Activated T-helper 17 cell treated with anti-CD3 and anti-CD28 coated beads, Interleukin-2, amount 50 U/mL, for 72 hours (primary cell): ENCODE measurements around the gene CST3. TPM values are rescaled to one million over a fixed set of nuclear protein-coding genes. Genes with fewer than 3 reads are reported as not detected.

Experiments
- ATAC-seq: fragments of 150-1000 bp; cut with Tn5 transposase; replicated peaks from 2 replicates; pipeline ENCODE4 v1.10.0; 2021; ENCODE audit warnings: mild to moderate bottlenecking, moderate library complexity
- H3K27ac Mint-ChIP-seq: one replicate; pipeline ENCODE4 v1.8.0; 2022; ENCODE audit warnings: mixed read lengths
- H3K27me3 Mint-ChIP-seq: one replicate; pipeline ENCODE4 v1.8.0; 2022; ENCODE audit warnings: mixed read lengths
- H3K36me3 Mint-ChIP-seq: one replicate; pipeline ENCODE4 v1.8.0; 2022; ENCODE audit warnings: low read depth, mild to moderate bottlenecking, mixed read lengths
- H3K4me1 Mint-ChIP-seq: one replicate; pipeline ENCODE4 v1.8.0; 2022; ENCODE audit warnings: mixed read lengths
- H3K4me3 Mint-ChIP-seq: one replicate; pipeline ENCODE4 v1.8.0; 2022; ENCODE audit warnings: mild to moderate bottlenecking, mixed read lengths
- H3K9me3 Mint-ChIP-seq: one replicate; pipeline ENCODE4 v1.8.0; 2022; ENCODE audit warnings: mixed read lengths
- total RNA-seq, 2 donors: library from RNA; stranded (reverse); gene quantifications; one replicate each; pipeline ENCODE4 v1.2.3, GENCODE V29; 2022

The CST3 gene
- total RNA-seq, 2 donors from 2014 or later = not detected

DNA sequence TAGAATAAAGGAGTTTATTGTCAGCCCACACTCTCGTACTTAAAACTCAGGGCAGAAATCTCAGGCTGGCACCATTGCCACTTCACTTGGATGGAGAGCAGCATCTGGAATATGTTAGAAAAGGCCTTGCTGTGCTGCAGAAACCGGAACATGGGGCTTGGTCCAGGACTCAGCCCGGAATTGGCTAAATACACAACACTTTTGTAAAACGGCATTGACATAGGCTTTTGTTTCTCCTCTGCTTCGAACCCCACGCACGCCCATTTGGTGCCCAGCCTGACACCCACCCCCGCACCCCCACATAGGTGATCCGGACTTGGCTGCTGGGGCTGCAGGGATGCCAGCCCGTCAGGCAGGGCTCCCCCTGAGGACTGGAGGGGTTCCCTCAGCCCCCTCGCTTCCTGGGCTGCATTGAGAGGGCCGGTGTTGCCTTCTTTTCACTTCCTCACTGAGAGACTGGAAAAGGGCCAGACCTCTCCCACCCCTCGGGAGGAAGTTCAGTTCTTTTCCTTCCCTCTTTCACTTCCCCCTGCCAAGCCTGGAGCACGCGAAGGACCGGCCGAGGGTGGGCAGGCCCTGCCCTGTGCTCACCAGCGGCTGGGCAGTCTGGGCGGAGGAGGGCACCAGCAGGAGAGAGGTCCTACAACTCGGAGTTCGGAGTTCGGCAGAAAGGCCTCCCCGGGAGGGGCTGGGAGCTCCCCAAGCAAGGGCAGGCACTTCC is 17.9 kb upstream of the CST3 start:
- H3K4me3 Mint-ChIP-seq = no peak overlapping the region
- H3K9me3 Mint-ChIP-seq = no peaks in the 10 kb centered on the region
- H3K27me3 Mint-ChIP-seq = peaks cover 13% of the 10 kb centered on the region
- no peak overlapping the region for H3K27ac Mint-ChIP-seq
- H3K4me1 Mint-ChIP-seq = no peaks in the 10 kb centered on the region
- ATAC-seq = no peak
- H3K36me3 Mint-ChIP-seq = no peaks in the 10 kb centered on the region

DNA sequence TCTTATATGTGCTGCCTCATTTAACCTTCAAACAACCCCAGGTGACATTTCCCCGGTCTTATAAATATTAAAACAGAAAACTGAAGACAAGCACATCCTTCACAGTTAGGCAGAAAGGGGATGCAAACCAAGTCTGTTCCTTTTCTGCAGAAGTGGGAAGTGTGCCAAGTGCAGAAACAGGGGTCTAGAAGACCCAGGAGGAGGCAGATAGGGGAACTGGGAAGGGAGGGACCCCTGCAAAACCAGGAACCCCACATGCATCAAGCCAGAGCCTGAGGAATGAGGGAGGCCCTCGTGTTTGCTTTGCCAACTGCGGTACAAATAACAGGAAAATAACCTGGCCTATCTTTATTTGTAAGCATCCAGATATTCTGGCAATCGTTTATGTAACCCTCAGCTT is 17.0 kb upstream of the CST3 start:
- Mint-ChIP-seq H3K4me3 (no peak overlapping the region), H3K36me3 (no peaks in the 10 kb centered on the region), H3K4me1 (no peaks in the 10 kb centered on the region), H3K9me3 (no peaks in the 10 kb centered on the region), H3K27ac (no peak overlapping the region), H3K27me3 (peaks cover 13% of the 10 kb centered on the region)
- no peak for ATAC-seq

DNA sequence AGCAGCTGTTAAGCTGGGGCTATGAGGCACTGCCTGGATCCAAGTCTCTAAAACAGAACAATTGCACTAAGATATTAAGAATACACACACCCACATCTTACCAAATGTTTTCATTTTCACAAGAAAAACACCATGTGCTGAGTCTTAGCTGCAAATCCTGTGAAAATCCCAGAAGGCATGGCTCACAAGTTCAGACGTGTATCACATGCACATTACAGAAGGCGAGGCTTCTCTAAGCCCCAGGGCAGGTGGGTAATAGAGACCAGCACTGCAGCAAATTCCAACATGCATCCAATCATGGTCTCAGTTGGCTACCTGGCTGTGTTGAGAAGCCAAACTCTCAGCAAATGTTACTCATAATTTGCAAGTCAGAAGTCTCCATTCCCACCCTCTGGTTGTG is 16.2 kb upstream of the CST3 start:
- H3K27me3 Mint-ChIP-seq = peaks cover 13% of the 10 kb centered on the region
- ATAC-seq = no peak
- no peak overlapping the region for H3K4me3 Mint-ChIP-seq
- H3K9me3 Mint-ChIP-seq = no peaks in the 10 kb centered on the region
- H3K27ac Mint-ChIP-seq = no peak overlapping the region
- H3K4me1 Mint-ChIP-seq = no peaks in the 10 kb centered on the region
- H3K36me3 Mint-ChIP-seq = no peaks in the 10 kb centered on the region

DNA sequence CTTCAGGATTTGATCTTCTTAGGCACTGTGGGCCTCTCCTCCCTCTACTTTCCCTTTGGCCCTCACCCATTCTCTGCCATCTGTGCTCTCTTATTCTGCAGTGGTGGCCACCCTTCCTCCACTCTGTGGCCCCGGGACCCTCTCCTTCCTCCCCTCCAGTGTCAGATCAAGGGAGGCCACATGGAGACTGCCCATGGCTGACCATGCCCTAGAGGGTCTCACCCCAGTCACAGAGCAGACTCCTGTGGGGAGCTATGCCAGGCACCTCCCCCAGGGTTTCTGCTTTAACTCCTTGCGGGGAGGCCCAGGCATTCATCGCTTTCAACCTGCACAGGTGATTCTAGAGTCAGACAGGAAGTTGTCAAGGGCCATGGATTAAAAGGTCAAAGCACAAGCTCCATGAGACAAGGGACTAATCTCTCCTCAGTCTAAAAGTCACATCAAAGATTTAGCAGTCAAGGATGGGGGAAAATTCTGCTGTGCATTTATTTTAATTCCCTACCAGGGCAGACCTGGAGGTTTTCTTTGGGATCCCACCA is 15.7 kb upstream of the CST3 start:
- ATAC-seq = no peak
- H3K27me3 Mint-ChIP-seq = peaks cover 13% of the 10 kb centered on the region
- H3K4me3 Mint-ChIP-seq = no peak overlapping the region
- H3K27ac Mint-ChIP-seq = no peak overlapping the region
- H3K36me3 Mint-ChIP-seq = no peaks in the 10 kb centered on the region
- H3K4me1 Mint-ChIP-seq = no peaks in the 10 kb centered on the region
- no peaks in the 10 kb centered on the region for H3K9me3 Mint-ChIP-seq

DNA sequence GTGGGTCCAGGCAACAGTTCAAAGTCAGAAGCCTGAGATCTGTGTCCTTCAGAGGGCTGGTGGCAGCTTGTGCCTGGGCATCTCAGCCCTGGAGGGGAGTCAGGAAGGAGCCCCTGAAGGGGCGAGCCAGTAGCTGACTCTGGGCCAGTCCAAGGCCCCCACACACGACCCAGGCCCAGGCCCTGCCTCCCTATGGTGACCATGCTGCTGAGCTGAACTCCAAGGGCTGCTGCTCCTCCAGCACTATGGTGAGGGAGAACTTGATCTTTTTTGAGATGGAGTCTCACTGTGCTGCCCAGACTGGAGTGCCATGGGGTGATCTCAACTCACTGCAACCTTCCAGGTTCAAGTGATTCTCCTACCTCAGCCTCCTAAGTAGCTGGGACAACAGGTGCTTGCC is 15.2 kb upstream of the CST3 start:
- Mint-ChIP-seq H3K27me3 (peaks cover 10% of the 10 kb centered on the region), H3K4me1 (no peaks in the 10 kb centered on the region), H3K36me3 (no peaks in the 10 kb centered on the region), H3K27ac (no peak overlapping the region), H3K9me3 (no peaks in the 10 kb centered on the region), H3K4me3 (no peak overlapping the region)
- ATAC-seq = no peak

- Mint-ChIP-seq H3K4me3 (no peak overlapping the region), H3K9me3 (no peaks in the 10 kb centered on the region), H3K36me3 (no peaks in the 10 kb centered on the region), H3K27ac (no peak overlapping the region), H3K4me1 (no peaks in the 10 kb centered on the region), H3K27me3 (peaks cover 10% of the 10 kb centered on the region)
- ATAC-seq = no peak
These were observed 14.6 kb upstream of the CST3 start for GRCh38 chr20:23652371-23652770.

GRCh38 chr20:23651117-23651516 is 13.4 kb upstream of the CST3 start:
- H3K27ac Mint-ChIP-seq = no peak overlapping the region
- H3K4me3 Mint-ChIP-seq = no peak overlapping the region
- no peak for ATAC-seq
- no peaks in the 10 kb centered on the region for H3K36me3 Mint-ChIP-seq
- no peaks in the 10 kb centered on the region for H3K4me1 Mint-ChIP-seq
- H3K9me3 Mint-ChIP-seq = no peaks in the 10 kb centered on the region
- peaks cover 11% of the 10 kb centered on the region for H3K27me3 Mint-ChIP-seq

DNA sequence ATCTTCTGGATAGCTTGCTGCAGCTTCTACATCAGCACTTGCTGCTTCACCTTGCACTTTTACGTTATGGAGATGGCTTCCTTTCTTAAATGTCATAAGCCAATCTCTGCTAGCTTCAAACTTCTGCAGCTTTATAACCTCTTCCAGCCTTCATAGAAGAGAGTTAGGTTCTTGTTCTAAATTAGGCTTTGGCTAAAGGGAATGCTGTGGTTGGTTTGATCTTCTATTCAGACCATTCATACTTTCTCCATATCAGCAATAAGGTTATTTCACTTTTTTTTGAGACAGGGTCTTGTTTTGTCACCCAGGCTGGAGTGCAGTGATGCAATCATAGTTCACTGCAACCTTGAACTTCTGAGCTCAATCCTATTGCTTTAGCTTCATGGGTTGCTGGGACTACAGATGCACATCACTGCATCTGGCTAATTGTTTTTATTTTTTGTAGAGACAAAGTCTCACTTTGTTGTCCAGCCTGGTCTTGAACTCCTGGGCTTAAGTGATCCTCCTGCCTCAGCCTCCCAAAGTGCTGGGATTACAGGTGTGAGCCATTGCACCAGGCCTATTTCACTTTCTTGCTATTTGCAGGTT is 12.2 kb upstream of the CST3 start:
- peaks cover 17% of the 10 kb centered on the region for H3K27me3 Mint-ChIP-seq
- no peaks in the 10 kb centered on the region for H3K4me1 Mint-ChIP-seq
- ATAC-seq = no peak
- H3K36me3 Mint-ChIP-seq = no peaks in the 10 kb centered on the region
- H3K27ac Mint-ChIP-seq = no peak overlapping the region
- no peak overlapping the region for H3K4me3 Mint-ChIP-seq
- peaks cover 4% of the 10 kb centered on the region for H3K9me3 Mint-ChIP-seq

DNA sequence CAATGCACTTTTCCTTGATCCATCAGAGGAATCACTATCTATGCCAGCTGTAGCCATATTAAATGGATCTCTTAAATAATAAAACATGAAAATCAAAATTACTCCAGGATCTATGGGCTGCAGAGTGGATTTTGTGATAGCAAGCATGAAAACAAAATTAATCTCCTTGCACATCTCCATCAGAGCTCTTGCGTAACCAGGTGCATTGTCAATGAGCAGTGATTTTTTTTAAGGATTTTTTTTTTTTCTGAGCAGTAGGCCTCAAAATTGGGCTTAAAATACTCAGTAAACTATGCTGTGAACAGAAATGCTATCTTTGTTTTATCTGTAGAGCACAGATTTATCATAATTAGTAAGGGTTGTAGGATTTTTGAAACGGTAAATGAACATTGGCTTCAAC is 11.5 kb upstream of the CST3 start:
- Mint-ChIP-seq H3K4me3 (no peak overlapping the region), H3K9me3 (peaks cover 4% of the 10 kb centered on the region), H3K27ac (no peak overlapping the region), H3K4me1 (no peaks in the 10 kb centered on the region), H3K27me3 (peaks cover 13% of the 10 kb centered on the region), H3K36me3 (no peaks in the 10 kb centered on the region)
- no peak for ATAC-seq

GRCh38 chr20:23647346-23647745 is 9.6 kb upstream of the CST3 start:
- Mint-ChIP-seq H3K27me3 (peaks cover 6% of the 10 kb centered on the region), H3K27ac (no peak overlapping the region), H3K36me3 (no peaks in the 10 kb centered on the region), H3K4me1 (no peaks in the 10 kb centered on the region), H3K4me3 (no peak overlapping the region), H3K9me3 (peaks cover 4% of the 10 kb centered on the region)
- no peak for ATAC-seq

GRCh38 chr20:23646106-23646873 is 8.5 kb upstream of the CST3 start:
- ATAC-seq = no peak
- Mint-ChIP-seq H3K36me3 (no peaks in the 10 kb centered on the region), H3K4me3 (no peak overlapping the region), H3K27ac (no peak overlapping the region), H3K4me1 (no peaks in the 10 kb centered on the region), H3K9me3 (peaks cover 4% of the 10 kb centered on the region), H3K27me3 (peaks cover 6% of the 10 kb centered on the region)

- no peaks in the 10 kb centered on the region for H3K36me3 Mint-ChIP-seq
- no peak overlapping the region for H3K27ac Mint-ChIP-seq
- ATAC-seq = no peak
- no peak overlapping the region for H3K4me3 Mint-ChIP-seq
- no peaks in the 10 kb centered on the region for H3K4me1 Mint-ChIP-seq
- peaks cover 10% of the 10 kb centered on the region for H3K27me3 Mint-ChIP-seq
- peaks cover 4% of the 10 kb centered on the region for H3K9me3 Mint-ChIP-seq
These were observed 7.8 kb upstream of the CST3 start for GRCh38 chr20:23645575-23645974.

DNA sequence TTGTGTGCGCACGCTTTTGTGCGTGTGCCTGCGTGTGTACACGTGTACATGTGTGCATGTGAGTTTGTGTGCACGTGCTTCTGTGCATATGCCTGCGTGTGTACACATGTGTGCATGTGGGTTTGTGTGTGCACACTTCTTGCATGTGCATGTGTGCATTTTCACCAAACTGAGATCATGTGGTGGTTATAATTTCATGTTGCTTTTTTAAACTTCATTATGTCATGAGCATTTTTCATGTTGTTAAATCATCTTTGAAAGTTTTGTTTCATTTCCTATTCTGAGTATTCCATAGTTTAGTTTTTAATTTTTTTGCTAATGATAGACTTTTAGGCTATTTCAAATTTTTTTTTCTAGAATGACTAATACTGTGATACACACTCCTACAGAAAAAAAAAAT is 6.4 kb upstream of the CST3 start:
- no peak overlapping the region for H3K27ac Mint-ChIP-seq
- no peaks in the 10 kb centered on the region for H3K36me3 Mint-ChIP-seq
- peaks cover 18% of the 10 kb centered on the region for H3K27me3 Mint-ChIP-seq
- H3K4me3 Mint-ChIP-seq = no peak overlapping the region
- H3K4me1 Mint-ChIP-seq = no peaks in the 10 kb centered on the region
- ATAC-seq = no peak
- H3K9me3 Mint-ChIP-seq = peaks cover 4% of the 10 kb centered on the region

- Mint-ChIP-seq H3K4me1 (no peaks in the 10 kb centered on the region), H3K9me3 (peaks cover 4% of the 10 kb centered on the region), H3K4me3 (no peak overlapping the region), H3K36me3 (no peaks in the 10 kb centered on the region), H3K27ac (no peak overlapping the region), H3K27me3 (peaks cover 18% of the 10 kb centered on the region)
- ATAC-seq = no peak
These were observed 5.9 kb upstream of the CST3 start for GRCh38 chr20:23643659-23644058.
